HEK293 (cell line): Measurements from ENCODE around the gene GGA1.

Experiments used
- EGR2 ChIP-seq: fragments of 450-650 bp; formaldehyde crosslinking; IDR thresholded peaks from 2 replicates; pipeline ENCODE4 v1.5.1; 2016; ENCODE audit warnings: low read depth, missing biosample characterization, missing genetic modification characterization
- GFI1B ChIP-seq: fragments of 450-650 bp; formaldehyde crosslinking; IDR thresholded peaks from 2 replicates; pipeline ENCODE4 v1.5.1; 2016; ENCODE audit warnings: missing biosample characterization, missing genetic modification characterization
- HOXC10 ChIP-seq: sonication (generic); formaldehyde crosslinking; IDR thresholded peaks from 2 replicates; pipeline ENCODE4 v1.8.1; 2023; ENCODE audit warnings: mild to moderate bottlenecking, missing genetic modification reagents
- KLF1 ChIP-seq: fragments of 450-650 bp; formaldehyde crosslinking; IDR thresholded peaks from 2 replicates; pipeline ENCODE4 v1.5.1; 2016; ENCODE audit warnings: missing biosample characterization, missing genetic modification characterization
- TCF7L2 ChIP-seq: IDR thresholded peaks from 2 replicates; pipeline ENCODE4 v1.6.1; 2011; ENCODE audit warnings: low read depth, mild to moderate bottlenecking, inconsistent platforms, low read length, moderate library complexity, borderline replicate concordance
- WT1 ChIP-seq: fragments of 450-650 bp; formaldehyde crosslinking; IDR thresholded peaks from 2 replicates; pipeline ENCODE4 v1.5.1; 2016; ENCODE audit warnings: missing biosample characterization, missing genetic modification characterization
- ZBTB1 ChIP-seq: fragments of 450-650 bp; formaldehyde crosslinking; IDR thresholded peaks from 2 replicates; pipeline ENCODE4 v1.5.1; 2016; ENCODE audit warnings: missing biosample characterization, missing genetic modification characterization
- ZBTB21 ChIP-seq: fragments of 450-650 bp; formaldehyde crosslinking; IDR thresholded peaks from 2 replicates; pipeline ENCODE4 v1.5.1; 2017; ENCODE audit warnings: missing biosample characterization, missing genetic modification characterization
- ZEB2 ChIP-seq: fragments of 450-650 bp; formaldehyde crosslinking; IDR thresholded peaks from 2 replicates; pipeline ENCODE4 v1.5.1; 2016; ENCODE audit warnings: missing biosample characterization, missing genetic modification characterization
- ZNF133 ChIP-seq: fragments of 450-650 bp; formaldehyde crosslinking; IDR thresholded peaks from 2 replicates; pipeline ENCODE4 v1.5.1; 2016; ENCODE audit warnings: missing biosample characterization, missing genetic modification characterization
- ZNF169 ChIP-seq: fragments of 450-650 bp; formaldehyde crosslinking; IDR thresholded peaks from 2 replicates; pipeline ENCODE4 v1.5.1; 2016; ENCODE audit warnings: missing biosample characterization, missing genetic modification characterization
- ZNF214 ChIP-seq: fragments of 450-650 bp; formaldehyde crosslinking; IDR thresholded peaks from 2 replicates; pipeline ENCODE4 v1.5.1; 2017; ENCODE audit warnings: missing biosample characterization, mild to moderate bottlenecking, missing genetic modification characterization, borderline replicate concordance
- ZNF221 ChIP-seq: fragments of 450-650 bp; formaldehyde crosslinking; IDR thresholded peaks from 2 replicates; pipeline ENCODE4 v1.5.1; 2017; ENCODE audit warnings: missing biosample characterization, missing genetic modification characterization, borderline replicate concordance
- ZNF223 ChIP-seq: fragments of 450-650 bp; formaldehyde crosslinking; IDR thresholded peaks from 2 replicates; pipeline ENCODE4 v1.5.1; 2016; ENCODE audit warnings: missing biosample characterization, missing genetic modification characterization
- ZNF239 ChIP-seq: fragments of 450-650 bp; formaldehyde crosslinking; IDR thresholded peaks from 2 replicates; pipeline ENCODE4 v1.5.1; 2016; ENCODE audit warnings: missing biosample characterization, missing genetic modification characterization
- ZNF24 ChIP-seq: fragments of 450-650 bp; formaldehyde crosslinking; IDR thresholded peaks from 2 replicates; pipeline ENCODE4 v1.5.1; 2016; ENCODE audit warnings: missing biosample characterization, missing genetic modification characterization
- ZNF341 ChIP-seq: fragments of 450-650 bp; formaldehyde crosslinking; IDR thresholded peaks from 2 replicates; pipeline ENCODE4; 2016; ENCODE audit warnings: low read depth, missing biosample characterization, missing genetic modification characterization
- ZNF37A ChIP-seq: fragments of 450-650 bp; IDR thresholded peaks from 2 replicates; pipeline ENCODE4 v1.5.1; 2018; ENCODE audit warnings: missing biosample characterization, missing genetic modification characterization
- ZNF394 ChIP-seq: fragments of 450-650 bp; formaldehyde crosslinking; IDR thresholded peaks from 2 replicates; pipeline ENCODE4 v1.5.1; 2016; ENCODE audit warnings: missing biosample characterization, missing genetic modification characterization, mild to moderate bottlenecking, moderate library complexity, borderline replicate concordance
- ZNF416 ChIP-seq: fragments of 450-650 bp; formaldehyde crosslinking; IDR thresholded peaks from 2 replicates; pipeline ENCODE4 v1.5.1; 2016; ENCODE audit warnings: missing biosample characterization, missing genetic modification characterization
- ZNF501 ChIP-seq: fragments of 450-650 bp; formaldehyde crosslinking; IDR thresholded peaks from 2 replicates; pipeline ENCODE4 v1.5.1; 2016; ENCODE audit warnings: missing biosample characterization, missing genetic modification characterization
- ZNF571 ChIP-seq: fragments of 450-650 bp; formaldehyde crosslinking; IDR thresholded peaks from 2 replicates; pipeline ENCODE4 v1.5.0; 2017; ENCODE audit warnings: missing biosample characterization, missing genetic modification characterization
- ZNF585B ChIP-seq: fragments of 450-650 bp; formaldehyde crosslinking; IDR thresholded peaks from 2 replicates; pipeline ENCODE4 v1.5.1; 2016; ENCODE audit warnings: missing biosample characterization, missing genetic modification characterization
- ZNF600 ChIP-seq: fragments of 450-650 bp; formaldehyde crosslinking; IDR thresholded peaks from 2 replicates; pipeline ENCODE4 v1.5.1; 2016; ENCODE audit warnings: missing biosample characterization, missing genetic modification characterization
- ZNF629 ChIP-seq: fragments of 450-650 bp; formaldehyde crosslinking; IDR thresholded peaks from 2 replicates; pipeline ENCODE4 v1.5.1; 2017; ENCODE audit warnings: missing biosample characterization, missing genetic modification characterization
- ZNF654 ChIP-seq: fragments of 450-650 bp; formaldehyde crosslinking; IDR thresholded peaks from 2 replicates; pipeline ENCODE4 v1.5.1; 2016; ENCODE audit warnings: low read depth, missing biosample characterization, missing genetic modification characterization
- ZNF670 ChIP-seq: fragments of 450-650 bp; formaldehyde crosslinking; IDR thresholded peaks from 2 replicates; pipeline ENCODE4 v1.5.1; 2016; ENCODE audit warnings: missing biosample characterization, missing genetic modification characterization, low read depth
- ZSCAN16 ChIP-seq: fragments of 450-650 bp; formaldehyde crosslinking; IDR thresholded peaks from 2 replicates; pipeline ENCODE4 v1.5.1; 2016; ENCODE audit warnings: missing biosample characterization, missing genetic modification characterization
- TF ChIP-seq, protein P1 (sequence below): fragments of 450-650 bp; formaldehyde crosslinking; IDR thresholded peaks from 2 replicates; pipeline ENCODE4 v1.5.1; 2016; ENCODE audit warnings: missing biosample characterization, missing genetic modification characterization
- TF ChIP-seq, protein P2 (sequence below): fragments of 450-650 bp; formaldehyde crosslinking; IDR thresholded peaks from 2 replicates; pipeline ENCODE4 v1.5.1; 2017; ENCODE audit warnings: missing biosample characterization, mild to moderate bottlenecking, missing genetic modification characterization, moderate library complexity
- TF ChIP-seq, protein P3 (sequence below): fragments of 450-650 bp; formaldehyde crosslinking; IDR thresholded peaks from 2 replicates; pipeline ENCODE4 v1.5.1; 2016; ENCODE audit warnings: missing biosample characterization, missing genetic modification characterization, borderline replicate concordance
- TF ChIP-seq, protein P4 (sequence below): fragments of 450-650 bp; formaldehyde crosslinking; IDR thresholded peaks from 2 replicates; pipeline ENCODE4 v1.5.1; 2016; ENCODE audit warnings: missing biosample characterization, missing genetic modification characterization

GGA1 gene

DNA sequence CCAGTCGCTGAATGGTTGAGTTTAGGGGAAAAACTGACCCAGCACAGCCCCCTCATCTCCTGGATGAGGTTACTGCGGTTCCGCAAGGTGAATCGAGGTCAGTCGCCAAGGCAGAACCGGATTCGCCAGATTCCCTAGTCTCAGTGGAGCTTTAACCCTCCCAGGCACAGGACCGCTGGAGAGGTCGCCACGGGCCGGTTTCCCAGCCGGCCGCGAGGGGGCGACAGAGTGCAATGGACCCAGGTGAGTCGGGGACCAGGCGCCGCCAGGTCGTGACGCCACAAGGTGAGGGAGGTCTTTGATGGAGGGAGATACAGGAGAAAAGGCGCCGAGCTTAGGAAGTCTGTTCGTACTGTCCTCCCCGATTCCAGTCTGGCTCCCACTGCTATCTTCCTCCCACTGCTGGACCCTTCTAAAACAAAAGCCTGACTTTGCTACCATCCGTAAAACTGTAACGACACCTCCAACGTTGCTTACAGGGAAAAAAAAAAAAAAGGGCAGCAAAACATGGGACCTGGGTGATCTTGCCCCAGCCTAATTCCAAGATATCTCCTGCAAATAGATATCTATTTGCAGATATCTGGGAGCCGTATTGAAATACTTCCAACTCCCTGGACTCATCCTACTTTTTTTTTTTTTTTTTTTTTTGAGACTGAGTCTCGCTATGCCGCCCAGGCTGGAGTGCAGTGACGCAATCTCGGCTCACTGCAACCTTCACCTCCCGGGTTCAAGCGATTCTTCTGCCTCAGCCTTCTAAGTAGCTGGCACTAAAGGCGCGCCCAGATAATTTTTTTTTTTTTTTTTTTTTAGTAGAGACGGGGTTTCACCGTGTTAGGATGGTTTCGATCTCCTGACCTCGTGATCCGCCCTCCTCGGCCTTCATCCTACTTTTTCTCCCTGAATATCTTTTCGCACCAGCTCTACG lies 1.4 kb upstream of the GGA1 start (continued):
- no peak for TF ChIP-seq ZNF133
- no peak for TF ChIP-seq ZNF585B (tag by site-specific recombination)
- TF ChIP-seq ZNF670 (tag by site-specific recombination), result no peak
- no peak for TF ChIP-seq GFI1B (tag by site-specific recombination)
- TF ChIP-seq ZNF571 (tag by site-specific recombination), result no peak
- TF ChIP-seq ZBTB1 (tag by site-specific recombination), result no peak
- TF ChIP-seq WT1 (tag by site-specific recombination), result peak; percentile 55; the same call in 1 of the 2 replicates
- TF ChIP-seq ZNF501 (tag by site-specific recombination), result no peak
- no peak; the same call in 1 of the 2 replicates for TF ChIP-seq ZNF37A
- TF ChIP-seq ZSCAN16 (tag by site-specific recombination), result no peak
- peak; percentile 38; the same call in 1 of the 2 replicates for TF ChIP-seq KLF1 (tag by site-specific recombination)
- no peak for TF ChIP-seq ZNF169 (tag by site-specific recombination)
- TF ChIP-seq, protein P1, sequence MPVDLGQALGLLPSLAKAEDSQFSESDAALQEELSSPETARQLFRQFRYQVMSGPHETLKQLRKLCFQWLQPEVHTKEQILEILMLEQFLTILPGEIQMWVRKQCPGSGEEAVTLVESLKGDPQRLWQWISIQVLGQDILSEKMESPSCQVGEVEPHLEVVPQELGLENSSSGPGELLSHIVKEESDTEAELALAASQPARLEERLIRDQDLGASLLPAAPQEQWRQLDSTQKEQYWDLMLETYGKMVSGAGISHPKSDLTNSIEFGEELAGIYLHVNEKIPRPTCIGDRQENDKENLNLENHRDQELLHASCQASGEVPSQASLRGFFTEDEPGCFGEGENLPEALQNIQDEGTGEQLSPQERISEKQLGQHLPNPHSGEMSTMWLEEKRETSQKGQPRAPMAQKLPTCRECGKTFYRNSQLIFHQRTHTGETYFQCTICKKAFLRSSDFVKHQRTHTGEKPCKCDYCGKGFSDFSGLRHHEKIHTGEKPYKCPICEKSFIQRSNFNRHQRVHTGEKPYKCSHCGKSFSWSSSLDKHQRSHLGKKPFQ, result no peak
- no peak for TF ChIP-seq ZNF24
- no peak for TF ChIP-seq ZNF214 (tag by site-specific recombination)
- TF ChIP-seq ZNF600 (tag by site-specific recombination), result no peak
- no peak for TF ChIP-seq ZNF239 (tag by site-specific recombination)
- no peak for TF ChIP-seq ZNF221 (tag by site-specific recombination)
- no peak for TF ChIP-seq ZNF341 (tag by site-specific recombination)
- TF ChIP-seq, protein P2, sequence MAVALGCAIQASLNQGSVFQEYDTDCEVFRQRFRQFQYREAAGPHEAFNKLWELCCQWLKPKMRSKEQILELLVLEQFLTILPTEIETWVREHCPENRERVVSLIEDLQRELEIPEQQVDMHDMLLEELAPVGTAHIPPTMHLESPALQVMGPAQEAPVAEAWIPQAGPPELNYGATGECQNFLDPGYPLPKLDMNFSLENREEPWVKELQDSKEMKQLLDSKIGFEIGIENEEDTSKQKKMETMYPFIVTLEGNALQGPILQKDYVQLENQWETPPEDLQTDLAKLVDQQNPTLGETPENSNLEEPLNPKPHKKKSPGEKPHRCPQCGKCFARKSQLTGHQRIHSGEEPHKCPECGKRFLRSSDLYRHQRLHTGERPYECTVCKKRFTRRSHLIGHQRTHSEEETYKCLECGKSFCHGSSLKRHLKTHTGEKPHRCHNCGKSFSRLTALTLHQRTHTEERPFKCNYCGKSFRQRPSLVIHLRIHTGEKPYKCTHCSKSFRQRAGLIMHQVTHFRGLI (tag by site-specific recombination), result no peak
- no peak for TF ChIP-seq TCF7L2
- TF ChIP-seq, protein P3, sequence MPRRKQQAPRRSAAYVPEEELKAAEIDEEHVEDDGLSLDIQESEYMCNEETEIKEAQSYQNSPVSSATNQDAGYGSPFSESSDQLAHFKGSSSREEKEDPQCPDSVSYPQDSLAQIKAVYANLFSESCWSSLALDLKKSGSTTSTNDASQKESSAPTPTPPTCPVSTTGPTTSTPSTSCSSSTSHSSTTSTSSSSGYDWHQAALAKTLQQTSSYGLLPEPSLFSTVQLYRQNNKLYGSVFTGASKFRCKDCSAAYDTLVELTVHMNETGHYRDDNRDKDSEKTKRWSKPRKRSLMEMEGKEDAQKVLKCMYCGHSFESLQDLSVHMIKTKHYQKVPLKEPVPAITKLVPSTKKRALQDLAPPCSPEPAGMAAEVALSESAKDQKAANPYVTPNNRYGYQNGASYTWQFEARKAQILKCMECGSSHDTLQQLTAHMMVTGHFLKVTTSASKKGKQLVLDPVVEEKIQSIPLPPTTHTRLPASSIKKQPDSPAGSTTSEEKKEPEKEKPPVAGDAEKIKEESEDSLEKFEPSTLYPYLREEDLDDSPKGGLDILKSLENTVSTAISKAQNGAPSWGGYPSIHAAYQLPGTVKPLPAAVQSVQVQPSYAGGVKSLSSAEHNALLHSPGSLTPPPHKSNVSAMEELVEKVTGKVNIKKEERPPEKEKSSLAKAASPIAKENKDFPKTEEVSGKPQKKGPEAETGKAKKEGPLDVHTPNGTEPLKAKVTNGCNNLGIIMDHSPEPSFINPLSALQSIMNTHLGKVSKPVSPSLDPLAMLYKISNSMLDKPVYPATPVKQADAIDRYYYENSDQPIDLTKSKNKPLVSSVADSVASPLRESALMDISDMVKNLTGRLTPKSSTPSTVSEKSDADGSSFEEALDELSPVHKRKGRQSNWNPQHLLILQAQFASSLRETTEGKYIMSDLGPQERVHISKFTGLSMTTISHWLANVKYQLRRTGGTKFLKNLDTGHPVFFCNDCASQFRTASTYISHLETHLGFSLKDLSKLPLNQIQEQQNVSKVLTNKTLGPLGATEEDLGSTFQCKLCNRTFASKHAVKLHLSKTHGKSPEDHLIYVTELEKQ (tag by site-specific recombination), result no peak
- TF ChIP-seq ZNF654 (tag by site-specific recombination), result peak; percentile 54
- TF ChIP-seq ZEB2 (tag by site-specific recombination), result peak; percentile 99
- peak; percentile 13; the same call in 1 of the 2 replicates for TF ChIP-seq ZNF394
- TF ChIP-seq ZNF629 (tag by site-specific recombination), result peak; percentile 95
- TF ChIP-seq ZNF223 (tag by site-specific recombination), result 0 out of 2 replicates have a peak, but pooled peaks have one; percentile 41
- TF ChIP-seq, protein P4, sequence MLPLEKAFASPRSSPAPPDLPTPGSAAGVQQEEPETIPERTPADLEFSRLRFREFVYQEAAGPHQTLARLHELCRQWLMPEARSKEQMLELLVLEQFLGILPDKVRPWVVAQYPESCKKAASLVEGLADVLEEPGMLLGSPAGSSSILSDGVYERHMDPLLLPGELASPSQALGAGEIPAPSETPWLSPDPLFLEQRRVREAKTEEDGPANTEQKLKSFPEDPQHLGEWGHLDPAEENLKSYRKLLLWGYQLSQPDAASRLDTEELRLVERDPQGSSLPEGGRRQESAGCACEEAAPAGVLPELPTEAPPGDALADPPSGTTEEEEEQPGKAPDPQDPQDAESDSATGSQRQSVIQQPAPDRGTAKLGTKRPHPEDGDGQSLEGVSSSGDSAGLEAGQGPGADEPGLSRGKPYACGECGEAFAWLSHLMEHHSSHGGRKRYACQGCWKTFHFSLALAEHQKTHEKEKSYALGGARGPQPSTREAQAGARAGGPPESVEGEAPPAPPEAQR (tag by site-specific recombination), result no peak
- no peak for TF ChIP-seq EGR2
- no peak for TF ChIP-seq HOXC10 (CRISPR knock-in tag)
- no peak for TF ChIP-seq ZNF416 (tag by site-specific recombination)
- peak; percentile 76 for TF ChIP-seq ZBTB21 (tag by site-specific recombination)
